Kidney (tissue), 14 donors: ENCODE results near the gene KNCN. TPM values are rescaled to one million over a fixed set of nuclear protein-coding genes. Genes with fewer than 3 reads are reported as not detected.
A peak's percentile ranks its signal among the peaks of the same experiment; 100 is the strongest.

Experiments used
- DNase-seq, 5 donors: peaks; one replicate each; pipeline ENCODE4 v3.0.0-alpha.2; 2013 to 2020
- FAIRE-seq: peaks from 2 replicates; lab custom pipeline; 2012; peaks lifted over from hg19 to GRCh38; lab: Jason Lieb, UNC
- H3K27ac ChIP-seq, 2 donors: one replicate each; pipeline ENCODE4 v1.7.0; 2013; ENCODE audit warnings: low read depth in 2 of 2, low read length in 2 of 2, inconsistent platforms in 1 of 2
- H3K27me3 ChIP-seq: one replicate; pipeline ENCODE4 v1.7.1; 2013; ENCODE audit warnings: low read length, inconsistent platforms; ENCODE audit not compliant: control insufficient read depth, insufficient read depth
- H3K36me3 ChIP-seq, 3 donors: one replicate each; pipeline versions ENCODE4 v1.7.0 to v1.7.1; 2013; ENCODE audit warnings: low read length in 3 of 3, control low read depth in 1 of 3, inconsistent platforms in 1 of 3; ENCODE audit not compliant: insufficient read depth in 3 of 3, control insufficient read depth in 2 of 3
- H3K4me1 ChIP-seq, 3 donors: one replicate each; pipeline versions ENCODE4 v1.7.0 to v1.7.1; 2013; ENCODE audit warnings: low read length in 3 of 3, inconsistent platforms in 1 of 3, low read depth in 1 of 3; ENCODE audit not compliant: control insufficient read depth in 2 of 3, insufficient read depth in 2 of 3
- H3K4me3 ChIP-seq, 3 donors: one replicate each; pipeline versions ENCODE4 v1.7.0 to v1.8.1; 2013; ENCODE audit warnings: low read length in 3 of 3, control low read depth in 1 of 3, inconsistent platforms in 1 of 3
- H3K9ac ChIP-seq, 3 donors: one replicate each; pipeline versions ENCODE4 v1.7.0 to v1.7.1; 2013; ENCODE audit warnings: low read length in 3 of 3, control low read depth in 1 of 3, inconsistent platforms in 1 of 3
- H3K9me3 ChIP-seq, 3 donors: one replicate each; pipeline versions ENCODE4 v1.7.0 to v1.7.1; 2013; ENCODE audit warnings: low read length in 3 of 3, control low read depth in 1 of 3, inconsistent platforms in 1 of 3; ENCODE audit not compliant: control insufficient read depth in 2 of 3, insufficient read depth in 1 of 3
- intact Hi-C: fragments of 100-400 bp; cut with DNase I; formaldehyde crosslinking; loops from one replicate; pipeline ENCODE4 v1.11.1; 2022
- polyA plus RNA-seq: library from polyadenylated mRNA; stranded (reverse); fragments of 350-450 nt; fragmentation: Illumina TruSeq; extraction: RNeasy Lipid Tissue Mini Kit (QIAGEN cat#74804); gene quantifications from one replicate; pipeline ENCODE4 v1.2.3, GENCODE V29; 2014; ENCODE audit warnings: low read depth, low replicate concordance; ENCODE audit not compliant: insufficient read depth
- total RNA-seq: library from RNA; stranded (reverse); fragmentation: NEBNext Ultra II Directional; extraction: Animal tissue kit (Norgen Biotek cat#: 25700); gene quantifications from one replicate; pipeline ENCODE4 v1.2.1, GENCODE V29; 2021
- TF ChIP-seq, protein P1 (sequence below): IDR thresholded peaks from 3 replicates; pipeline ENCODE4 v1.5.1; 2012; ENCODE audit warnings: mild to moderate bottlenecking, moderate library complexity, borderline replicate concordance; ENCODE audit not compliant: insufficient read depth; ENCODE audit errors: extremely low read depth
- donor health status: control.
- donor health status: control.
- donor health status: control.
- donor health status: control.
- donor health status: control.
- donor health status: DM: yes; HTN: yes; CAD: no.
- donor health status: Normal renal cell carcinoma (clear cell type).

Gene KNCN
- total and polyA plus RNA-seq, 2 donors from 2014 or later: not detected

DNA sequence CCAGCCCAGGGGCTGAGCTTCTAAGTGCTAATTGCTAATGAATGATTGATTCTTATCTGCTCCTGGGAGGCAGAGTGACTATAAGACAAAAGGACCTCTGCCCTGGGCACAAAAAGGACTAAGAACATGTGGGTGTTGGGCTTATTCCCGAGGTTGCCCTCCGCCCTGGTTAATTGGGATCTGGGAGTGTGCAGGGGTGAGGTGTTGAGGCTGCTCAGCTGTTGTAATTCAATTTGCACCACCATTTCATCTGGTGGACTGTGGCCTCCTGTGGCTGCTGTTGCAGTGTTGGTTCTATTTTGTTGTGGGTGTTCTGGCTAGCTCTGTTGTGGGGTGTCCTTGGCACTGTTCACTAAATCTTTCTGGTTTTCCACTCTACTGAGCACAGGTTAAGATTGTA, 13.3 kb downstream of the KNCN start:
- intact Hi-C loops: loop anchor here (10.0 kb wide), 1 partner anchor 187 kb away; no protein-coding TSS in a partner anchor
- peak in 1 of 5 donors; percentile 18 for DNase-seq
- Histone ChIP-seq H3K9me3 (no peaks in the 10 kb centered on the region), H3K4me1 (peaks cover 0 to 15% (median 11%) of the 10 kb centered on the region in 3 donors), H3K36me3 (no peaks in the 10 kb centered on the region), H3K27ac (peak overlapping the region in 1 of 2 donors; percentile 37), H3K9ac (no peak overlapping the region), H3K4me3 (no peak overlapping the region), H3K27me3 (peaks cover 10% of the 10 kb centered on the region)
- TF ChIP-seq, protein P1, sequence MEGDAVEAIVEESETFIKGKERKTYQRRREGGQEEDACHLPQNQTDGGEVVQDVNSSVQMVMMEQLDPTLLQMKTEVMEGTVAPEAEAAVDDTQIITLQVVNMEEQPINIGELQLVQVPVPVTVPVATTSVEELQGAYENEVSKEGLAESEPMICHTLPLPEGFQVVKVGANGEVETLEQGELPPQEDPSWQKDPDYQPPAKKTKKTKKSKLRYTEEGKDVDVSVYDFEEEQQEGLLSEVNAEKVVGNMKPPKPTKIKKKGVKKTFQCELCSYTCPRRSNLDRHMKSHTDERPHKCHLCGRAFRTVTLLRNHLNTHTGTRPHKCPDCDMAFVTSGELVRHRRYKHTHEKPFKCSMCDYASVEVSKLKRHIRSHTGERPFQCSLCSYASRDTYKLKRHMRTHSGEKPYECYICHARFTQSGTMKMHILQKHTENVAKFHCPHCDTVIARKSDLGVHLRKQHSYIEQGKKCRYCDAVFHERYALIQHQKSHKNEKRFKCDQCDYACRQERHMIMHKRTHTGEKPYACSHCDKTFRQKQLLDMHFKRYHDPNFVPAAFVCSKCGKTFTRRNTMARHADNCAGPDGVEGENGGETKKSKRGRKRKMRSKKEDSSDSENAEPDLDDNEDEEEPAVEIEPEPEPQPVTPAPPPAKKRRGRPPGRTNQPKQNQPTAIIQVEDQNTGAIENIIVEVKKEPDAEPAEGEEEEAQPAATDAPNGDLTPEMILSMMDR: no peak
- no peak for FAIRE-seq

DNA sequence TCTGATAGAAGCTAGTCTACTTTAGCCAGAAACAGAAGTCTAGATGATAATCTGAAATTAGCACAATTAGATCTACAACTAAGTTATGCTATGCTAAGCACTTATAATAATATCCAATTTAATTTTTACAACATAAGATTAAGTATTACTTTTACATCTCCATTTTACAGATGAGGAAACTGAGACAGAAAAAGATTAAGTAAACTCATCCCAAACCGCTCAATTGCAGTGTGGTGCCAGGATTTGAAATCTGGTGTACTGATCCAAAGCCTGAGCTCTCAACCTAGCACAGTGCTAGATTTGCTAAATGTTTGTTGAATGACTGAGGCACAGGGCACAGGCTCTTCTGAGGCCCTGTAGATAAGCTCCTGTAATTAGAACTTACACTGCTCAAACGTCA, 13.8 kb downstream of the KNCN start:
- intact Hi-C loops: loop anchor here (10.0 kb wide), 1 partner anchor 187 kb away; no protein-coding TSS in a partner anchor
- TF ChIP-seq, protein P1: no peak
- DNase-seq (no peak), FAIRE-seq (no peak)
- Histone ChIP-seq H3K36me3 (no peaks in the 10 kb centered on the region), H3K27ac (no peak overlapping the region), H3K4me3 (no peak overlapping the region), H3K9ac (no peak overlapping the region), H3K27me3 (peaks cover 7% of the 10 kb centered on the region), H3K4me1 (peaks cover 0 to 15% (median 11%) of the 10 kb centered on the region in 3 donors), H3K9me3 (no peaks in the 10 kb centered on the region)

DNA sequence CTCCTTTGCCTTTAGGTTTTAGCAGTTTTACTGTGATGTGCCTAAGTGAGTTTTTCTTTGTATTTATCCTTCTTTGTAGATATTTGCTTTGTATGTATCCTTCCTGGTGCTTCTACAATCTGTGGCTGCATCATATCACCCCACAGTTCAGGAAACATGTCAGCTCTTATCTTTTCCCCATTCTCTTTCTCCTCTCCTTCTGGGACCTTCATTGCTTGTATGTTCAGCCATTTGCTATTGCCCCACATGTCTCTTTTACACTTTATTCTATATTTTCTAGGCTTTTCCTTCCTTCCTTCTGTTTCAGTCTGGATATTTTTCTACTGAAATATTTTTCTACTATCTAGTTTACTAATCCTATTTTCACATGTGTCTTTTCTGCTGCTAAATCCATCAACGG, 14.9 kb downstream of the KNCN start:
- FAIRE-seq (no peak), DNase-seq (no peak)
- no peak overlapping the region for H3K9ac ChIP-seq
- H3K9me3 ChIP-seq: no peaks in the 10 kb centered on the region
- peaks cover 0 to 15% (median 11%) of the 10 kb centered on the region in 3 donors for H3K4me1 ChIP-seq
- no peaks in the 10 kb centered on the region for H3K36me3 ChIP-seq
- H3K27ac ChIP-seq: no peak overlapping the region
- peaks cover 7% of the 10 kb centered on the region for H3K27me3 ChIP-seq
- TF ChIP-seq, protein P1: no peak
- H3K4me3 ChIP-seq: no peak overlapping the region
- intact Hi-C loops: loop anchor here (10.0 kb wide), 1 partner anchor 188 kb away; no protein-coding TSS in a partner anchor

DNA sequence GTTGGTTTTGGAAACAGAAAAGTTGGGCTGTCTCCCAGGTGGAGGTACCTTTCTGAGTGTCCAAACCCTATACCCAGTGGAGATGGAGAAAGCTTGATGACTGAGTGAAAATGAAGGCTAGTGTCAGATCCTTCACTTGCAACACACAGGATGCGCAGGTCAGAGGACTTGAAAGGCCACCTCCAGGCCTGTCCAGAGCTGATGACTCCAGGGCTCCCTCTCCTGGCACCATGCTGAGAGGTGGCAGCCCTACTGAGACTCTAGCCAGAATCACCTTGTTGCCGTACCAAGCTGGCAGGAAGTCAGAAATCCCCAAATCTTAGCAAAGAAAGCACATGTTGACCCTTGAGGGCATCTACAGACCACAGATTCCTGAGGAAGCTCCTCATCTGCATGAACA, 16.4 kb downstream of the KNCN start:
- Histone ChIP-seq H3K36me3 (no peaks in the 10 kb centered on the region), H3K4me1 (peaks cover 0 to 15% (median 11%) of the 10 kb centered on the region in 3 donors), H3K27ac (no peak overlapping the region), H3K4me3 (no peak overlapping the region), H3K27me3 (peaks cover 10% of the 10 kb centered on the region), H3K9ac (no peak overlapping the region), H3K9me3 (no peaks in the 10 kb centered on the region)
- TF ChIP-seq, protein P1: peak; percentile 37
- intact Hi-C loops: loop anchor here (10.0 kb wide), 1 partner anchor 190 kb away; no protein-coding TSS in a partner anchor
- DNase-seq (peak in 2 of 5 donors; percentile 28 to 55), FAIRE-seq (no peak)
